ENCODE results near the gene PLAC9.

DNA sequence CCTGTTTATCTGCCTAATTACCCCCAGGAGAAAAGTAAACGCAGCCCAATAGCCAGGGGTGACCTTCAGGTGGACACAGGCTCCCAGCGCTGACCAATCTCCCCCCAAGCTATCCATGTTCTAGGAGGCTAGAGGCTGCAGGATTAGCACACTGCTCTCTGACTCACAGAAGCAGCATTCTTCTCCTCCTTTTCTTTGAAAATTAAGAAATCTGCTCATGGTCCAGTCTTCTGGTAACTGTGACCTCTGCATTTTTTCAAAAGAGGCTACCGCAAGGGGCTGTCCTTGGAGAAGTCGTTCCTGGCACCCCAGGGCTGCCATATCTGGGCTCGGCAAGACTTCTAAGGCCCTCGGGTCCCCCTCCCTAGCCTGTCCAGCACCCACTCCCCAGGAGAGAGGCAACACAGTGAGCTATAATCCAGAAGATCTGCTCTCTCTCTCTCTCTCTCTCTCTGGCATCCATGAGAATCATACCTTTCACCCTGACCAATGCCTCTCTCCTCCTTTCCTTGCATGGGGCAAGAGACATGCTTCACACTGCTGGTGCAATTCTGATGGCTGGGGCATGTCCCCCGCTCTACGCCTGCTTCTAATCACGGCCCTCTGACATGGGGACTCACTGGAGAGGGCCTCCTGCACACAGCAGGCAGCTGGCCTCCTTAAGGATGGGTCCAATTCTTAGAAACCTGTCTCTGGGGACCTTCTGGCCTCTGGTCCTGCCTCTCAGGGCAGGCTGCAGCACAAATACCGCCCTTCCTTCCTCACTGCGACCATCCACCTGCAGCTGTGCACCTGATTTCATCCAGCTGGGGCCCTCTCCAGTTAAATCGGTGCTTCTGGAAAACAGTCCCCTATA, 45.5 kb downstream of the PLAC9 start:
- TF ChIP-seq, protein P1, sequence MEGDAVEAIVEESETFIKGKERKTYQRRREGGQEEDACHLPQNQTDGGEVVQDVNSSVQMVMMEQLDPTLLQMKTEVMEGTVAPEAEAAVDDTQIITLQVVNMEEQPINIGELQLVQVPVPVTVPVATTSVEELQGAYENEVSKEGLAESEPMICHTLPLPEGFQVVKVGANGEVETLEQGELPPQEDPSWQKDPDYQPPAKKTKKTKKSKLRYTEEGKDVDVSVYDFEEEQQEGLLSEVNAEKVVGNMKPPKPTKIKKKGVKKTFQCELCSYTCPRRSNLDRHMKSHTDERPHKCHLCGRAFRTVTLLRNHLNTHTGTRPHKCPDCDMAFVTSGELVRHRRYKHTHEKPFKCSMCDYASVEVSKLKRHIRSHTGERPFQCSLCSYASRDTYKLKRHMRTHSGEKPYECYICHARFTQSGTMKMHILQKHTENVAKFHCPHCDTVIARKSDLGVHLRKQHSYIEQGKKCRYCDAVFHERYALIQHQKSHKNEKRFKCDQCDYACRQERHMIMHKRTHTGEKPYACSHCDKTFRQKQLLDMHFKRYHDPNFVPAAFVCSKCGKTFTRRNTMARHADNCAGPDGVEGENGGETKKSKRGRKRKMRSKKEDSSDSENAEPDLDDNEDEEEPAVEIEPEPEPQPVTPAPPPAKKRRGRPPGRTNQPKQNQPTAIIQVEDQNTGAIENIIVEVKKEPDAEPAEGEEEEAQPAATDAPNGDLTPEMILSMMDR (IDR thresholded peaks at IDR 0.05): no peak
- no peak for TF ChIP-seq POLR2A (IDR thresholded peaks at IDR 0.05)

All from lower leg skin (tissue), 3 donors.